Activated naive CD8-positive, alpha-beta T cell treated with anti-CD3 and anti-CD28 coated beads, Interleukin-2, amount 10 ng/mL, durations not matched to agents 7 days and 5 days (primary cell): ENCODE results near the gene MYRIP. TPM values are rescaled to one million over a fixed set of nuclear protein-coding genes. Genes with fewer than 3 reads are reported as not detected.
"Not testable (repeated sequence)": the region's sequence is repeated elsewhere in the genome, so short reads cannot be mapped to it uniquely, and the experiment has no call there.

Source experiments
- ATAC-seq: fragments of 150-1000 bp; cut with Tn5 transposase; one replicate; pipeline ENCODE4 v1.10.0; 2021; ENCODE audit warnings: low read depth, moderate library complexity
- POLR2A ChIA-PET: fragments of 350-600 bp; sonication (Branson Sonifier 250); formaldehyde crosslinking; loops from one replicate; lab custom pipeline; 2021; ENCODE audit warnings: antibody characterized with exemption; lab: Charles Lee
- DNase-seq: peaks from one replicate; pipeline ENCODE4 v3.0.0; 2021
- H3K27ac Mint-ChIP-seq: one replicate; pipeline ENCODE4 v1.8.0; 2022; ENCODE audit warnings: mild to moderate bottlenecking, mixed read lengths
- H3K27me3 Mint-ChIP-seq: one replicate; pipeline ENCODE4 v1.8.0; 2022; ENCODE audit warnings: mild to moderate bottlenecking, moderate library complexity, mixed read lengths
- H3K36me3 Mint-ChIP-seq: one replicate; pipeline ENCODE4 v1.8.0; 2021; ENCODE audit warnings: mild to moderate bottlenecking, mixed read lengths
- H3K4me1 Mint-ChIP-seq: one replicate; pipeline ENCODE4 v1.8.0; 2021; ENCODE audit warnings: mixed read lengths
- H3K4me3 Mint-ChIP-seq: one replicate; pipeline ENCODE4 v1.8.0; 2022; ENCODE audit warnings: mild to moderate bottlenecking, moderate library complexity, mixed read lengths
- H3K9me3 Mint-ChIP-seq: one replicate; pipeline ENCODE4 v1.8.0; 2021; ENCODE audit warnings: mixed read lengths
- total RNA-seq, 2 experiments: library from RNA; stranded (reverse); gene quantifications; one replicate each; pipeline ENCODE4 v1.2.3, GENCODE V29; 2021

Gene MYRIP
- not detected for total RNA-seq

- H3K4me1 Mint-ChIP-seq: peaks cover 13% of the 10 kb centered on the region
- H3K36me3 Mint-ChIP-seq: no peaks in the 10 kb centered on the region
- POLR2A ChIA-PET: no interaction called here
- H3K4me3 Mint-ChIP-seq: peak within 1 kb of the TSS; percentile 57
- H3K27me3 Mint-ChIP-seq: peaks cover 53% of the 10 kb centered on the region
- DNase-seq (peak; percentile 35), ATAC-seq (peak; percentile 60)
- H3K9me3 Mint-ChIP-seq: no peaks in the 10 kb centered on the region
- peak within 1 kb of the TSS; percentile 21 for H3K27ac Mint-ChIP-seq
Measured at GRCh38 chr3:39809181-39809994, at the start of gene MYRIP. Gene MYRIP, plus strand, starts transcription at chr3:39809609. Its CDS starts 91,208 bp downstream, at chr3:39900817.

GRCh38 chr3:39760325-39760724 is 49.1 kb upstream of the MYRIP start:
- POLR2A ChIA-PET: no interaction called here
- no peak for ATAC-seq
- Mint-ChIP-seq H3K27ac (no peak overlapping the region), H3K27me3 (peaks cover 11% of the 10 kb centered on the region), H3K9me3 (no peaks in the 10 kb centered on the region), H3K4me3 (no peak overlapping the region), H3K4me1 (no peaks in the 10 kb centered on the region), H3K36me3 (no peaks in the 10 kb centered on the region)
- no peak for DNase-seq

GRCh38 chr3:39762537-39763070 is 46.8 kb upstream of the MYRIP start:
- ATAC-seq: no peak

GRCh38 chr3:39763390-39763789 is 46.0 kb upstream of the MYRIP start:
- ATAC-seq (no peak), DNase-seq (no peak)
- no peaks in the 10 kb centered on the region for H3K4me1 Mint-ChIP-seq
- POLR2A ChIA-PET: no interaction called here
- no peak overlapping the region for H3K27ac Mint-ChIP-seq
- no peak overlapping the region for H3K4me3 Mint-ChIP-seq
- H3K9me3 Mint-ChIP-seq: peaks cover 3% of the 10 kb centered on the region
- H3K36me3 Mint-ChIP-seq: no peaks in the 10 kb centered on the region
- H3K27me3 Mint-ChIP-seq: peaks cover 12% of the 10 kb centered on the region

More at GRCh38 chr3:39762537-39763070, 46.8 kb upstream of the MYRIP start:
- Mint-ChIP-seq H3K27ac (no peak overlapping the region), H3K9me3 (peaks cover 3% of the 10 kb centered on the region), H3K36me3 (no peaks in the 10 kb centered on the region), H3K27me3 (peaks cover 12% of the 10 kb centered on the region), H3K4me3 (no peak overlapping the region), H3K4me1 (no peaks in the 10 kb centered on the region)
- DNase-seq: no peak
- POLR2A ChIA-PET: no interaction called here

- Mint-ChIP-seq H3K4me1 (no peaks in the 10 kb centered on the region), H3K36me3 (no peaks in the 10 kb centered on the region), H3K4me3 (no peak overlapping the region), H3K9me3 (peaks cover 3% of the 10 kb centered on the region), H3K27ac (no peak overlapping the region), H3K27me3 (peaks cover 14% of the 10 kb centered on the region)
- ATAC-seq (no peak), DNase-seq (no peak)
- POLR2A ChIA-PET: no interaction called here
Measured at GRCh38 chr3:39765575-39765974, 43.8 kb upstream of the MYRIP start.

DNA sequence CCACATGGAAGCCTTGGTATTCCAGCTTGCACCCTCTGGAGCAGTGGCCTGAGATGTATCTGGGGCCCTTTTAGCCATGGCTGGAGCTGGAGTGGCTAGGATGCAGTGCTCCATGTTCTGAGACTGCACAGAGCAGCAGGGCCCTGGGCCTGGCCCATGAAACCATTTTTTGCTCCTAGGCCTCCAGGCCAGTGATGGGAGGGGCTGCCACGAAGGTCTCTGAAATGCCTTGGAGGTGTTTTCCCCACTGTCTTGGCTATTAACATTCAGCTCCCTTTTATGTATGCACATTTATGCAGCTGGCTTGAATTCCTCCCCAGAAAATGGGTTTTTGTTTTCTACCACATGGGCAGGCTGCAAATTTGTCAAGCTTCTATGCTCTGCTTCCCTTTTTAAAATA is 43.0 kb upstream of the MYRIP start:
- H3K27me3 Mint-ChIP-seq: peaks cover 10% of the 10 kb centered on the region
- peaks cover 3% of the 10 kb centered on the region for H3K9me3 Mint-ChIP-seq
- no peak overlapping the region for H3K4me3 Mint-ChIP-seq
- no peak for DNase-seq
- H3K4me1 Mint-ChIP-seq: no peaks in the 10 kb centered on the region
- no peaks in the 10 kb centered on the region for H3K36me3 Mint-ChIP-seq
- no peak overlapping the region for H3K27ac Mint-ChIP-seq
- POLR2A ChIA-PET: no interaction called here
- no peak for ATAC-seq

DNA sequence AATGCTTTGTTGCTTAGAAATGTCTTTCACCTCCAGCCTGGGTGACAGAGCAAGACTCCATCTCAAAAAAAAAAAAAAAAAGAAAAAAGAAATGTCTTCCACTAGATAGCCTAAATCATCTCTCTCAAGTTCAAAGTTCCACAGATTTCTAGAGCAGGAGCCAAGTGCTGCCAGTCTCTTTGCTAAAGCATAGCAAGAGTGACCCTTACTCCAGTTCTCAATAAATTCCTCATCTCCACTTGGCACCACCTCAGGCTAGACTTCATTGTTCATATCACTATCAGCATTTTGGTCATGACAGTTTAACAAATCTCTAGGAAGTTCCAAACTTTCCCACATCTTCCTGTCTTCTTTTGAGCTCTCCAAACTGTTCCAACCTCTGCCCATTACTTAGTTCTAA is 42.5 kb upstream of the MYRIP start:
- H3K27ac Mint-ChIP-seq, H3K36me3 Mint-ChIP-seq, H3K9me3 Mint-ChIP-seq, H3K4me3 Mint-ChIP-seq, DNase-seq, POLR2A ChIA-PET, H3K4me1 Mint-ChIP-seq, ATAC-seq: not testable (repeated sequence)
- H3K27me3 Mint-ChIP-seq: peaks cover 10% of the 10 kb centered on the region

DNA sequence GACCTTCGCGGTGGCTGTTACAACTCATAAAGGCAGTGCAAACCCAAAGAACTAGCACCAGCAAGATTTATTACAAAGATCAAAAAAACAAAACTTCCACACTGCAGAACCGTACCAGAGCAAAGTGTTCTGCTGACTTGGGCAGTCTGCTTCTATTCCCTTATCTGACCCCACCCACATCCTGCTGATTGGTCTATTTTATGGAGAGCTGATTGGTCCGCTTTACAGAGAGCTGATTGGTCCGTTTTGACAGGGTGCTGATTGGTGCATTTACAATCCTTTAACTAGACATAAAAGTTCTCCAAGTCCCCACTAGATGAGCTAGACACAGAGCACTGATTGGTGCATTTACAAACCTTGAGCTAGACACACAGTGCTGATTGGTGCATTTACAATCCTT is 31.2 kb upstream of the MYRIP start:
- H3K9me3 Mint-ChIP-seq, DNase-seq, H3K36me3 Mint-ChIP-seq, H3K27ac Mint-ChIP-seq, H3K27me3 Mint-ChIP-seq, POLR2A ChIA-PET, H3K4me1 Mint-ChIP-seq, H3K4me3 Mint-ChIP-seq, ATAC-seq: not testable (repeated sequence)

- DNase-seq (no peak), ATAC-seq (no peak)
- no peak overlapping the region for H3K27ac Mint-ChIP-seq
- POLR2A ChIA-PET: no interaction called here
- H3K27me3 Mint-ChIP-seq: peaks cover 2% of the 10 kb centered on the region
- H3K4me1 Mint-ChIP-seq: no peaks in the 10 kb centered on the region
- no peaks in the 10 kb centered on the region for H3K36me3 Mint-ChIP-seq
- peaks cover 3% of the 10 kb centered on the region for H3K9me3 Mint-ChIP-seq
- H3K4me3 Mint-ChIP-seq: no peak overlapping the region
Measured at GRCh38 chr3:39779511-39780230, 29.7 kb upstream of the MYRIP start.

DNA sequence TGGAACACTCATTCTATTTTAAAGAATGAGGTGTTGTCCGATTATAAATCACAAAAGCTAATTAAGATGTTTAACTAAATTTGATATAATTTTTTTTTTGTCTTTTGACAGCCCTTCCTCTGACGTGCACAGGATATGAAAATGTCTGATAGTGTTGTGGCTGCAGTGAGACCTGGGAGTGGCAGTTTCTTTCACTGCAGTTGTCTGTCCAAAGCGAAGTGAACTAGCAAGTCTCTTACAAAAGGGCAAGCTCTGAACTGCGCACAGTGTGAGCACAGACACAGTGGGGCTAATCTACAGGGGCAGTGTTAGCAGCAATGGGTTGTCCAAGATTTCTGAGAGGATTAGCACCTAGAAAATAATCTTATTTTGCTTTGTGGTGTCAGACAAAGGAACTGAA is 29.1 kb upstream of the MYRIP start:
- POLR2A ChIA-PET: no interaction called here
- Mint-ChIP-seq H3K4me1 (no peaks in the 10 kb centered on the region), H3K9me3 (peaks cover 3% of the 10 kb centered on the region), H3K27ac (no peak overlapping the region), H3K4me3 (no peak overlapping the region), H3K36me3 (no peaks in the 10 kb centered on the region), H3K27me3 (peaks cover 2% of the 10 kb centered on the region)
- DNase-seq: no peak
- ATAC-seq: no peak

GRCh38 chr3:39781025-39781424 is 28.4 kb upstream of the MYRIP start:
- DNase-seq (no peak), ATAC-seq (no peak)
- Mint-ChIP-seq H3K27ac (no peak overlapping the region), H3K27me3 (peaks cover 2% of the 10 kb centered on the region), H3K4me1 (no peaks in the 10 kb centered on the region), H3K4me3 (no peak overlapping the region), H3K9me3 (peaks cover 3% of the 10 kb centered on the region), H3K36me3 (no peaks in the 10 kb centered on the region)
- POLR2A ChIA-PET: no interaction called here

DNA sequence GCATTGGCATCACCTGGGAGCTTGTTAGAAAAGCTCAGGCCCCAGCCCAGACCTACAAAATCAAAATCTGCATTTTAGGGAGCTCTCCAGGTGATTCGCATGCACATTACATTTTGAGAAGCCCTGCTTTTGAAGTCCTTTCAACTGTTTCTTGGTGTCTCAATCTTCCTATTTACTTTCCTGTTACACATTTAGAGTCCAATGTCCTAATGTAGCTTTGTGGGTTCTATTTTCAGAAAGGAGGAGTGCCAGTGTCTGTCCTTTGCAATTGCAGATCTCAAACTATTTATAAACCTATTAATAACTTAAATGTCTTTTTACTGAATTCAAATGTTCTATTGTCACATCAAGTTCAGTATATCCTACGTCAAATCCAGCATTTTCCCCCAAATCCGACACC is 27.8 kb upstream of the MYRIP start:
- no peak for ATAC-seq
- POLR2A ChIA-PET: no interaction called here

DNA sequence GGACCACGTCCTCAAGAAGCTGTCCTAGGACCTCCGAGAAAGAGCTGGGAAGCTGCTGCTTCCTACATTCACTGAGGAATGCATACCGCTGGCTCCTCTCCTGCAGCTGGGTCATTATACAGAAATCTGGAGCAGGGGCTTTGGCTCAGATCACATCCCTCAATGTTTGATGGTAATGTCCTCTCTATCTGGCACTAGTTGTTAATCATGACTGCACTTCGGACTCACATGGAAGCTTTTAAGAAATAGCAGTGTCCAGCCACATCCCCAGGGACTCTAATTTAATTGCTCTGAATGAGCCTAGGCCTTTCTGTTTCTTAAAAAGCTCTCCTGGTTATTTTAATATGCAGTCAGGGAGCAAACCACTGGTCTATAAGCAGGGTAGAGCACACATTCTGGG is 25.7 kb upstream of the MYRIP start:
- Mint-ChIP-seq H3K4me1 (no peaks in the 10 kb centered on the region), H3K27me3 (peaks cover 2% of the 10 kb centered on the region), H3K36me3 (no peaks in the 10 kb centered on the region), H3K4me3 (no peak overlapping the region), H3K9me3 (no peaks in the 10 kb centered on the region), H3K27ac (no peak overlapping the region)
- POLR2A ChIA-PET: no interaction called here
- ATAC-seq (no peak), DNase-seq (no peak)

More for the DNA sequence above, 27.8 kb upstream of the MYRIP start:
- Mint-ChIP-seq H3K4me1 (no peaks in the 10 kb centered on the region), H3K27me3 (peaks cover 2% of the 10 kb centered on the region), H3K4me3 (no peak overlapping the region), H3K9me3 (peaks cover 3% of the 10 kb centered on the region), H3K27ac (no peak overlapping the region), H3K36me3 (no peaks in the 10 kb centered on the region)
- no peak for DNase-seq

DNA sequence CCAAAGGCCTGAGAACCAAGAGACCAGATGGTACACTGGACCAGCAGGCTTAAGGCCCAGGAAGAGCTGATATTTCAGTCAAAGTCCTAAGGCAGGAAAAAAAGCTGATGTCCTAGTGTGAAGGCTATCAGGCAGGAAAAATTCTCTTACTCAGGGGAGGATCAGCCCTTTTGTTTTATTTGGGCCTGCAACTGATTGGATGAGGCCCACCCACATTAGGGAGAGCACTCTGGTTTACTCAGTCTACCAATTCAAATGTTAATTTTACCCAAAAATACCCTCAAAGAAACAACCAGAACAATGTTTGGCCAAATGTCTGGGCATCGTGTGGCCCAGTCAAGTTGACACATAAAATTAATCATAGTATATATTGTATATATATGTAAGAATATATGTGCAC is 24.5 kb upstream of the MYRIP start:
- H3K36me3 Mint-ChIP-seq: no peaks in the 10 kb centered on the region
- ATAC-seq (no peak), DNase-seq (no peak)
- POLR2A ChIA-PET: no interaction called here
- H3K27me3 Mint-ChIP-seq: peaks cover 2% of the 10 kb centered on the region
- H3K4me1 Mint-ChIP-seq: no peaks in the 10 kb centered on the region
- no peak overlapping the region for H3K4me3 Mint-ChIP-seq
- no peaks in the 10 kb centered on the region for H3K9me3 Mint-ChIP-seq
- H3K27ac Mint-ChIP-seq: no peak overlapping the region
